HL-60/S4 (cell line): Measurements from ENCODE around the gene TSEN2.
"Not testable (repeated sequence)": the region's sequence is repeated elsewhere in the genome, so short reads cannot be mapped to it uniquely, and the experiment has no call there.

Experiments used
- in situ Hi-C: fragments of 300-500 bp; cut with MboI; formaldehyde crosslinking; loops from 2 replicates; pipeline ENCODE4 v1.14.3; 2022; ENCODE audit warnings: low sequenced_read_pairs

Gene TSEN2

GRCh38 chr3:12451960-12452359 lies 32.3 kb upstream of the TSEN2 start:
- in situ Hi-C loops = no loop called here

DNA sequence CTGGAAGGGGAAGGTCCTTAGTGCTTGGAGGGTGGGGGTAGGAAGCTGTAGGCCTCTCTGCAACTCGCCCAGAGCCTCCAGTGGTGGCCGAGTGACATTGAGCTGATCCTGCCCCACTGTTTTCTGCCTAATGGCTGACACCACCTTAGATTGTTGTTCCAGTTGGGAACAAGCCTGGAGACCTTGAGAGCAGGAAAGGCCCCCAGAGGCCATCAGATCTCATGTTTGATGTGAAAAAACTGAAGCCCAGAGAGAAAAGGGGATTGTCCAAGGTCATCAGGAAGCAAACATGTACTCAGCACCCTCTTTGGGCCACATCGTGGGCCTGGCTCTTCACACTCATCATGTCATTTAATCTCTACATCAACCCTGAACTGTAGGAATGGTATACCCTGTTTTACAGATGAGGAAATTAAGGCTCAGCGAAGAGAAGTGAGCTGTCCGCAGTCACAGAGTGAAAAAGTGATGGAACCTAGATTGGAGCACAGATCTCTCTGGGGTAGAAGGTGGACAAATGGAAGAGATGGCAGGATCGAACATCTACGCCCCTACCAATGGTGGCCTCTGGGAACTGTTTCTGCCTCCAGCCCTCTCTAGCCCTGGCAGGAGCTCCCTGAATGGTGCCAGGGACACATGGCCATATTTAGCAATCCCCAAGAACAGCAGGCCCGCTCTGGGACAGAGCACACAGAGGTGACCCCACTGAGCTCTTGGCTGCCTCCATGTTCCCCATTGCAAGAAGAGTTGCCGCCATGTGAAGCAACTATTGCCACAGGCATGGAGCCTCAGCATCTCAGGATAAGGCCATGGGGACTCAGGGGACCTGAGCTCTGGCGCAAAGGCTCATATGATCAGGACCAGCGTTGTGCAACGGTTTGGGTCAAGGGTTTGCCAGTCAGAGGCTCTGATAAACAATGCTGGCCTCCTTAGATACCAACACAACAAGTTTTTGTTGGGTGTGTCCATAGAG lies 31.6 kb upstream of the TSEN2 start:
- in situ Hi-C loops = no loop called here

GRCh38 chr3:12454076-12454815 lies 30.0 kb upstream of the TSEN2 start:
- in situ Hi-C loops = no loop called here

DNA sequence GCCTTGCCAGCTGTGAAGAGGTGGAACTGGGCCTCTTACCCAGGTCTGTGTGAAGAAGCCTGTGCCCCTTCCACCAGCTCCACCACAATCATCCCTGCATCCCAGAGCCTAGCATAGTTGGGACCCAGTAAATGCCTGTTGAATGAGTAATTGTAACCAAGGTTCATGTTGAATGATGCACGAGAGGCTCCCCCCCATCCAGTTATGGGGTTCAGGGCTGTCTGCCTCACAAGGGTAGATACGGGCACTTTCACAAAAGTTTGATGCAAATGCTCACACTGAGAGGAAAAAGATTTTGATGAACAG lies 29.5 kb upstream of the TSEN2 start:
- in situ Hi-C loops = no loop called here

GRCh38 chr3:12455740-12456139 lies 28.5 kb upstream of the TSEN2 start:
- in situ Hi-C loops = no loop called here

GRCh38 chr3:12456441-12456840 lies 27.8 kb upstream of the TSEN2 start:
- in situ Hi-C loops = no loop called here

DNA sequence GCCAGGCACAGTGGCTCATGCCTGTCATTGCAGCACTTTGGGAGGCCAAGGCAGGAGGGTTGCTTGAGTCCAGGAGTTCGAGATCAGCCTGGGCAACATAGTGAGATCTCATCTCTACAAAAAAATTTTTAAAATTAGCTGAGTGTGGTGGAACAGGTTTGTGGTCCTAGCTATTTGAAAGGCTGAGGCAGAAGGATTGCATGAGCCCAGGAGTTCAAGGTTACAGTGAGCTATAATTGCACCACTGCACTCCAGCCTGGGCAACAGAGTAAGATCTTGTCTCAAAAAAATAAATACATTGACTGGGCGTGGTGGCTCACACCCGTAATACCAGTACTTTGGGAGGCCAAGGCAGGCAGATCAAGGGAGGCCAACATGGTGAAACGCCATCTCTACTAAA lies 26.9 kb upstream of the TSEN2 start:
- in situ Hi-C loops = not testable (repeated sequence)

GRCh38 chr3:12458901-12459300 lies 25.4 kb upstream of the TSEN2 start:
- in situ Hi-C loops = no loop called here

DNA sequence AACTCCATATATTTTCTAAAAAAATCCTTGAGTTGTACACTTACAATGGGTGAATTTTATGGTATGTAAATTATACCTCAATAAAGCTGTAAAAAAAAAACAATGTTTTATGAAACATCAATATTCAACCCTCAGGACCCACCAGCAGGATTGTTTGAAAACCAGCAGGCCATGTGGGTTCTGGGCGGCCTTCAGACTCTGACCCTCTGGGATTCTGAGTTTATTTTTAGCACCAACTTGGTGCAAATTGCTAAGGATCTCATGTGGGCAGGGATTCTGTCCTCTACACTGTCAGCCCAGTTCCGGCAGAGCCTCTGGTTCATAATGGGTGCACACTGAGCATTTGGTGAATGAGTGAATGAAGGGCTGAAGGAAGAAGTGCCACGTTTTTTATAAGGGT lies 24.2 kb upstream of the TSEN2 start:
- in situ Hi-C loops = no loop called here

- in situ Hi-C loops = no loop called here
Measured at GRCh38 chr3:12461097-12461649, 23.1 kb upstream of the TSEN2 start.

- in situ Hi-C loops = no loop called here
Measured at GRCh38 chr3:12462159-12462947, 21.9 kb upstream of the TSEN2 start.

DNA sequence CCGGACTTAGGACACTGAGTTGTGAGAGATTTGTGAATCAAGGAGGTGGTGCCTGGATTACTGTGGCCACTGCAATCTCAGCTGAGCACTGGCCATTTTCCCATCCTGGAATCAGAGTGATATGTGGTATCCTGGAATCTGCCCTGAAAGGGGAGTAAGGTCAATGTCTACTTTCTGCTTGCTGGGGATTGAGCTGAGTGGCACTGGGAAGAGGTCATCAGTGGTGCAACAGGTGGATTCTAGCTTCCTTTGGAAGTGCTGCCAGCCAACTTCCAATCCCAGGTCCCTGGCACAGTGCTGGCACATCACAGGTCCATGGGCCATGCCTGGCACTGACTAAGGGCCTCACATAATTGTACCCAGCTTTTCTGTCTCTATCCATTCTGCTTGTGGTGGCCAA lies 20.6 kb upstream of the TSEN2 start:
- in situ Hi-C loops = no loop called here

DNA sequence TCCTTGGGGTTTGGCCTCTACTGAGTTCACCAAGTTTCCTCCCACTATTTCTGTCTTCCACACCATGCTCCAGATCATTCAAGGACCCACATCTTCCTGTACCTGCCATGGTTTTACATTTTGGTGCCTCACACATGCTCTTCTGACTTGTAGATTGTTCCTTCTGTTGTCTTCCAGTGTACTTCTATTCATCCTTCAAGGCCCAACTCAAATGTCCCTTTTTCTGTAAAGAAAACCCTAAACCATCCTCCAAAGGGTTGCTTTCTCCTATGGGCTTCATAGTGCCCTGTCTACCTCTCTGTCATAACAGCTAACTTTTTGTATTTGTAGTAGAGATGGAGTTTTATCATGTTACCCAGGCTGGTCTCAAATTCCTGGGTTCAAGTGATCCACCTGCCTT lies 20.1 kb upstream of the TSEN2 start:
- in situ Hi-C loops = no loop called here

DNA sequence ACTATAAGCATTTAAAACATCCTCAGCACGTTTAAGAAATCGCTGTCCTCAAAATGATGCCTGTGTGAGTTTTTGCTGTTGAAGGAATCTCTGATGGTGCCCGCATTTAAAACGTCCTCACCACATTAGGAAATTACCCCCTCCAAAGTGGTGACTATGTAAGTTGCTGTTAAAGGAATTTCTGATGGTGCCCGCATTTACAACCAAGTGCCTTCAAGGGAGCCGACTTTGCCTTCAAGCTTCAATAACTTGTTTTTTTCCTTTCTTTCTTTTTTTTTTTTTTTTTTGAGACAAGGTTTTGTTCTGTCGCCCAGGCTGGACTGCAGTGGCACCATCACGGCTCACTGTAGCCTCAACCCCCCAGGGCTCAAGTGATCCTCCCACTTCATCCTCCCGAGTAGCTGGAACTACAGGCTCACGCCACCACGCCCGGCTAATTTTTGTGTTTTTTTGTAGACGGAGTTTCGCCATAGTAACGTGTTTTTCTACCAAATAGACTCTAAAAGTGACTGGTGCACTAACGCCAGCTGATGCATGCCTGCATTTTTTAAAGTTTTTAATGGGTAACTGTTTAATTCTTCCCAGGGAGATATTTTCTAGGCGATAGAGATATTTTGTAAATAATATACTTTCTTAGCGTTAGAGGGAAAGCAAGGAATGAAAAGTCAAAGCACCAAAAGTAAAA lies 19.0 kb upstream of the TSEN2 start:
- in situ Hi-C loops = no loop called here

DNA sequence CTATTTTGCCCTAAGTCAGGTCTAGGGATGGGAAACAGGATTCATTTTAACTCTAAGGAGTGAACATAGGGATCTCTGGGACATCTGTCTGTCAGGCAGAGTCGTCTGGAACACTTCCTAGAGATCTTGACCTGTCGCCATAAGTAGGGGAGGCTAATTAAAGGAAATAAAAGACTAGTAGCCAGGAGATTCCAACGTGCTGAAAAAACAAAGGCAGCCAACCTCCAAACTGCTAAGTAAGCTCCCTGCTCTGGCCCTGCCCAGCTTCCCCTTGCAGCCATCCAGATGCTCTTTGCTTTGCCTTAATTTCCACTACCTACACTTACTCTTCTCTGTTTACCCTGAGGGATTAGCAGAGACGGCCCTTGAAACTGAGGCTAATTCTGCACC lies 18.4 kb upstream of the TSEN2 start:
- in situ Hi-C loops = no loop called here

- in situ Hi-C loops = no loop called here
Measured at GRCh38 chr3:12467746-12468145, 16.5 kb upstream of the TSEN2 start.

DNA sequence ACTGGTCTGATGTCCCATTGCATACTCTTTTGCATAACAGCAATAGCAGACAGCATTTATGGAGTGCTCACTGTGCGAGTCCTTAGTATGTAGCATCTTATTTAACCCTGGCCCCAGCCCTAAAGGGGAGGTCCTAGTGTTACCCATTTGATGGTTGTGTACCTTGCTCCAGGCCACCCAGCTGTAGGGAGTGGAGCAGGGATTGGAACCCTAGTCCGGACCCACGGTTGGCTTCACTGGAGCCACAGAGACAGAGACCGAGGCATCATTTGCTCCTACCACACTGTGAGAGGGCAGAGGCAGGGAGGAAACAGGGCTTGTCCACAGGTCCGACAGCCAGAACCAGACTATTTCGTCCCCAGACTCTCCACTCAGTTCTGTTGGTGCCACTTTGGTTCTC lies 16.0 kb upstream of the TSEN2 start:
- in situ Hi-C loops = no loop called here

GRCh38 chr3:12468757-12469156 lies 15.5 kb upstream of the TSEN2 start:
- in situ Hi-C loops = no loop called here

- in situ Hi-C loops = not testable (repeated sequence)
Measured at GRCh38 chr3:12469222-12469621, 15.1 kb upstream of the TSEN2 start.

GRCh38 chr3:12470111-12470510 lies 14.2 kb upstream of the TSEN2 start:
- in situ Hi-C loops = no loop called here

DNA sequence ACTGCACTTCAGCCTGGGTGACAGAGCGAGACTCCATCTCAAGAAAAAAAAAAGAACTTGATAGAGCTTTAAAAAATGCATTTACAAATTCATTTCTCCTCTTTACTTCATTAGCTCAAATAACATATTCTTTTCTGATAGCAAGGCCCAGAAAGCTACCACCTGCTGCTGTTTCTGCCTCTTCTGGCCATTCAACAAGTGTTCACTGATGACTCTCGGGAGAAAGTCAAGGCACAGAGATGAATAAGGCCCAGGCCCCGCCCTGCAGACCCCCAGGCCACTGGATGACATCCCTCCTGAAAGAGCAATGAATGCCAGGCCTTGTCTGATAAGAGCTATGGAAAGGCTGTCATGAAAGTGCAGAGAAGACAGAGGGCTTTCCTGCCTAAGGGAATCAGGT lies 13.6 kb upstream of the TSEN2 start:
- in situ Hi-C loops = no loop called here
